SK-N-SH treated with all-trans-retinoic acid at 6 μM for 48 hours (cell line): ENCODE results near the gene ERO1B.

Source experiments
- ARNTL ChIP-seq: fragments of 450-650 bp; formaldehyde crosslinking; IDR thresholded peaks from 2 replicates; pipeline ENCODE4 v1.5.0; 2020; ENCODE audit warnings: low read depth, mild to moderate bottlenecking, moderate library complexity, borderline replicate concordance
- BACH2 ChIP-seq: fragments of 250-450 bp; sonication (Bioruptor Pico); IDR thresholded peaks from 2 replicates; pipeline ENCODE4 v1.9.0; 2021; ENCODE audit warnings: mild to moderate bottlenecking, borderline replicate concordance
- CSDC2 ChIP-seq: fragments of 250-450 bp; sonication (Bioruptor Pico); IDR thresholded peaks from 2 replicates; pipeline ENCODE4 v1.5.0; 2020; ENCODE audit warnings: mild to moderate bottlenecking, moderate library complexity
- GLIS3 ChIP-seq: fragments of 250-450 bp; sonication (Bioruptor Pico); IDR thresholded peaks from 2 replicates; pipeline ENCODE4 v1.5.0; 2020; ENCODE audit warnings: mild to moderate bottlenecking, moderate library complexity
- ISL1 ChIP-seq: fragments of 250-450 bp; sonication (Bioruptor Pico); IDR thresholded peaks from 2 replicates; pipeline ENCODE4 v2.1.2; 2022; ENCODE audit warnings: mild to moderate bottlenecking, moderate library complexity
- PPARA ChIP-seq: fragments of 250-450 bp; sonication (Bioruptor Pico); IDR thresholded peaks from 2 replicates; pipeline ENCODE4 v1.5.0; 2020; ENCODE audit warnings: mild to moderate bottlenecking, borderline replicate concordance
- RARB ChIP-seq: fragments of 250-450 bp; sonication (Bioruptor Pico); IDR thresholded peaks from 2 replicates; pipeline ENCODE4 v1.8.0; 2021; ENCODE audit warnings: mild to moderate bottlenecking, moderate library complexity
- SNAI2 ChIP-seq: fragments of 250-450 bp; sonication (Bioruptor Pico); IDR thresholded peaks from 2 replicates; pipeline ENCODE4 v1.5.0; 2020; ENCODE audit warnings: mild to moderate bottlenecking, moderate library complexity
- TOX ChIP-seq: fragments of 250-450 bp; sonication (Bioruptor Pico); IDR thresholded peaks from 2 replicates; pipeline ENCODE4 v1.8.0; 2021; ENCODE audit warnings: mild to moderate bottlenecking, moderate library complexity, borderline replicate concordance
- ZFP30 ChIP-seq: fragments of 450-650 bp; formaldehyde crosslinking; IDR thresholded peaks from 2 replicates; pipeline ENCODE4 v1.5.0; 2022; ENCODE audit warnings: mild to moderate bottlenecking, moderate library complexity
- ZNF8 ChIP-seq: fragments of 450-650 bp; formaldehyde crosslinking; IDR thresholded peaks from 2 replicates; pipeline ENCODE4 v1.5.0; 2020; ENCODE audit warnings: mild to moderate bottlenecking, moderate library complexity
- TF ChIP-seq, protein P1 (sequence below): fragments of 250-450 bp; sonication (Bioruptor Pico); IDR thresholded peaks from 2 replicates; pipeline ENCODE4 v1.5.1; 2020; ENCODE audit warnings: low read depth, mild to moderate bottlenecking, moderate library complexity
- TF ChIP-seq, protein P2 (sequence below): fragments of 250-450 bp; sonication (Bioruptor Pico); IDR thresholded peaks from 2 replicates; pipeline ENCODE4 v1.8.0; 2020; ENCODE audit warnings: mild to moderate bottlenecking, moderate library complexity, borderline replicate concordance

DNA sequence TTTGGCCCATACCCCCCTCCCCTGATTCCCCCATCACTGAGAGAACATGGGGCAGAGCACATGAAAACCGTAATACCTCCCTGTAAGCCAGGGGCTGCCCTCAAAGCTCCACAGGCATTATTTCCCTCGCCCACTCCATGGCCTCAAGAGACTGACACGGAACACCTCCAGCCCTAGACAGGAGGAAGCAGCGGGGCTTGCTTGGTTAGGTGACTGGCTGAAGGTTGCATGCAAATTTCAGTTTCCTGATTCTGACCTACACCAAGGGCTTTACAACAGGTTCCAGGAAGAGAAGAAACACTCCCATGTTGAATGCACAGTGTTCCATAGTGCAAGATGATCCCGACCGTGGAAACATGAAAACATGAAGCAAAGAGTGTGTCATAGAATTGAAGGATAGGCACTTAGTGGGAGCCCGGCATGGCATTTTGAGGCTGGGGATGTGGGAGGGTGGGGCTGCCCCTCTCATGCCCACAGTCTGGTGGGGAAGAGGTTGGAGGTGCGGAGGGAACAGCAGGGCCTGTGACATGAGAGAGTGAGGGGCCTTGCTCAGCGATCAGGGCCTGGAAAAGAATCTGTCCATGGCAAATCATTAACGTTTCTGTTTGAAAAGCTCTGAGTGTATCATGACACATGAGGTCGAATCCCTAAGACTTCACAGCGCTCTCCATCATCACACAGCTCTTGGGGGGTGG lies 106.0 kb downstream of the ERO1B start:
- TF ChIP-seq GLIS3 (CRISPR knock-in tag) (no peak), PPARA (CRISPR knock-in tag) (no peak), BACH2 (CRISPR knock-in tag) (no peak), CSDC2 (CRISPR knock-in tag) (no peak), TOX (CRISPR knock-in tag) (no peak), SNAI2 (CRISPR knock-in tag) (no peak), ZFP30 (CRISPR knock-in tag) (no peak), ARNTL (CRISPR knock-in tag) (no peak), ZNF8 (CRISPR knock-in tag) (no peak), ISL1 (no peak), RARB (CRISPR knock-in tag) (no peak)
- TF ChIP-seq, protein P1, sequence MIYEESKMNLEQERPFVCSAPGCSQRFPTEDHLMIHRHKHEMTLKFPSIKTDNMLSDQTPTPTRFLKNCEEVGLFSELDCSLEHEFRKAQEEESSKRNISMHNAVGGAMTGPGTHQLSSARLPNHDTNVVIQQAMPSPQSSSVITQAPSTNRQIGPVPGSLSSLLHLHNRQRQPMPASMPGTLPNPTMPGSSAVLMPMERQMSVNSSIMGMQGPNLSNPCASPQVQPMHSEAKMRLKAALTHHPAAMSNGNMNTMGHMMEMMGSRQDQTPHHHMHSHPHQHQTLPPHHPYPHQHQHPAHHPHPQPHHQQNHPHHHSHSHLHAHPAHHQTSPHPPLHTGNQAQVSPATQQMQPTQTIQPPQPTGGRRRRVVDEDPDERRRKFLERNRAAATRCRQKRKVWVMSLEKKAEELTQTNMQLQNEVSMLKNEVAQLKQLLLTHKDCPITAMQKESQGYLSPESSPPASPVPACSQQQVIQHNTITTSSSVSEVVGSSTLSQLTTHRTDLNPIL (CRISPR knock-in tag): no peak
- TF ChIP-seq, protein P2, sequence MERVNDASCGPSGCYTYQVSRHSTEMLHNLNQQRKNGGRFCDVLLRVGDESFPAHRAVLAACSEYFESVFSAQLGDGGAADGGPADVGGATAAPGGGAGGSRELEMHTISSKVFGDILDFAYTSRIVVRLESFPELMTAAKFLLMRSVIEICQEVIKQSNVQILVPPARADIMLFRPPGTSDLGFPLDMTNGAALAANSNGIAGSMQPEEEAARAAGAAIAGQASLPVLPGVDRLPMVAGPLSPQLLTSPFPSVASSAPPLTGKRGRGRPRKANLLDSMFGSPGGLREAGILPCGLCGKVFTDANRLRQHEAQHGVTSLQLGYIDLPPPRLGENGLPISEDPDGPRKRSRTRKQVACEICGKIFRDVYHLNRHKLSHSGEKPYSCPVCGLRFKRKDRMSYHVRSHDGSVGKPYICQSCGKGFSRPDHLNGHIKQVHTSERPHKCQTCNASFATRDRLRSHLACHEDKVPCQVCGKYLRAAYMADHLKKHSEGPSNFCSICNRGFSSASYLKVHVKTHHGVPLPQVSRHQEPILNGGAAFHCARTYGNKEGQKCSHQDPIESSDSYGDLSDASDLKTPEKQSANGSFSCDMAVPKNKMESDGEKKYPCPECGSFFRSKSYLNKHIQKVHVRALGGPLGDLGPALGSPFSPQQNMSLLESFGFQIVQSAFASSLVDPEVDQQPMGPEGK (CRISPR knock-in tag): no peak
